A549 (cell line): ENCODE measurements around the gene PSPN. TPM values are rescaled to one million over a fixed set of nuclear protein-coding genes. Genes with fewer than 3 reads are reported as not detected.

Experiments used
- ATAC-seq, 2 experiments: fragments of 200-7000 bp in 1 of 2; fragments of >200 bp in 1 of 2; cut with Nextera tagmentation in 1 of 2; cut with Tn5 transposase in 1 of 2; 3 replicates each; pipeline versions ENCODE4 v1.8.0 to v1.9.1; 2018 to 2020; ENCODE audit warnings: mild to moderate bottlenecking in 1 of 2, moderate library complexity in 1 of 2
- CTCF ChIA-PET: fragments of 300-600 bp; sonication (Branson Sonifier 250); formaldehyde crosslinking; extraction: SDS; loops from one replicate; lab custom pipeline; 2021; ENCODE audit warnings: antibody characterized with exemption, inconsistent platforms; lab: Yijun Ruan, JAX
- POLR2A ChIA-PET: fragments of 350-600 bp; formaldehyde crosslinking; extraction: SDS; loops from one replicate; lab custom pipeline; 2021; ENCODE audit warnings: antibody characterized with exemption, inconsistent platforms; lab: Yijun Ruan, JAX
- DNase-seq, 2 experiments: peaks; one replicate each; pipeline versions ENCODE4 v3.0.0 to v3.0.0-alpha.2; 2011 to 2016; ENCODE audit warnings: low read depth in 1 of 2, low spot score in 1 of 2
- FAIRE-seq: peaks from 2 replicates; lab custom pipeline; 2011; peaks lifted over from hg19 to GRCh38; lab: Jason Lieb, UNC
- H3K27ac ChIP-seq, 2 experiments: fragments of >200 bp; sonication (Bioruptor Twin); formaldehyde crosslinking; 3 replicates each; pipeline ENCODE4 v1.5.1; 2016 to 2017
- H3K4me1 ChIP-seq: fragments of >200 bp; sonication (Bioruptor Twin); formaldehyde crosslinking; 3 replicates; pipeline ENCODE4 v1.6.1; 2016
- H3K4me2 ChIP-seq: fragments of >200 bp; sonication (Bioruptor Twin); formaldehyde crosslinking; 3 replicates; pipeline ENCODE4 v1.6.1; 2016
- H3K4me3 ChIP-seq: fragments of >200 bp; sonication (Bioruptor Twin); formaldehyde crosslinking; 3 replicates; pipeline ENCODE4 v1.5.1; 2016
- H3K9me3 ChIP-seq: fragments of >200 bp; sonication (Bioruptor Twin); formaldehyde crosslinking; 3 replicates; pipeline ENCODE4 v1.6.1; 2016
- BCL3 ChIP-seq: fragments of >200 bp; sonication (Bioruptor Twin); formaldehyde crosslinking; IDR thresholded peaks from 3 replicates; pipeline ENCODE4 v1.6.1; 2016
- CBX2 ChIP-seq: fragments of 200-600 bp; sonication (generic); IDR thresholded peaks from 2 replicates; pipeline ENCODE4 v1.6.1; 2016; ENCODE audit warnings: low read depth, mild to moderate bottlenecking, borderline replicate concordance
- CEBPB ChIP-seq, 2 experiments: fragments of >200 bp in 1 of 2; sonication (Bioruptor Twin) in 1 of 2; formaldehyde crosslinking in 1 of 2; IDR thresholded peaks; 2 replicates each; pipeline ENCODE4 v1.6.1; 2012 to 2016
- E2F6 ChIP-seq: IDR thresholded peaks from 2 replicates; pipeline ENCODE4 v1.6.1; 2012; ENCODE audit warnings: low read depth, borderline replicate concordance
- EHF ChIP-seq: fragments of 250-450 bp; sonication (Bioruptor Pico); IDR thresholded peaks from 2 replicates; pipeline ENCODE4 v1.5.0; 2020; ENCODE audit warnings: mild to moderate bottlenecking
- EHMT2 ChIP-seq: fragments of 200-600 bp; sonication (generic); IDR thresholded peaks from 2 replicates; pipeline ENCODE4 v1.6.1; 2016; ENCODE audit warnings: antibody characterized with exemption, low read depth, mild to moderate bottlenecking, moderate library complexity
- EP300 ChIP-seq, 2 experiments: fragments of >200 bp; sonication (Bioruptor Twin); formaldehyde crosslinking; IDR thresholded peaks; 2 replicates in 1 of 2; 3 replicates in 1 of 2; pipeline ENCODE4 v1.6.1; 2016 to 2017
- ESRRA ChIP-seq: fragments of 150-350 bp; IDR thresholded peaks from 2 replicates; pipeline ENCODE4 v1.6.1; 2014; ENCODE audit warnings: mild to moderate bottlenecking, low read length, borderline replicate concordance
- HOXA7 ChIP-seq: fragments of 250-450 bp; sonication (Bioruptor Pico); IDR thresholded peaks from 2 replicates; pipeline ENCODE4 v1.5.0; 2020; ENCODE audit warnings: mild to moderate bottlenecking, moderate library complexity
- MAFK ChIP-seq: fragments of 450-650 bp; IDR thresholded peaks from 2 replicates; pipeline ENCODE4 v1.6.1; 2014; ENCODE audit not compliant: partially characterized antibody
- MAX ChIP-seq: IDR thresholded peaks from 2 replicates; pipeline ENCODE4 v1.6.1; 2012
- PBX3 ChIP-seq: IDR thresholded peaks from 2 replicates; pipeline ENCODE4 v1.6.1; 2012
- PHF8 ChIP-seq: fragments of 200-600 bp; sonication (generic); IDR thresholded peaks from 2 replicates; pipeline ENCODE4 v1.6.1; 2016; ENCODE audit warnings: low read depth, mild to moderate bottlenecking, antibody characterized with exemption, moderate library complexity, borderline replicate concordance
- RAD21 ChIP-seq, 2 experiments: fragments of >200 bp in 1 of 2; sonication (Bioruptor Twin) in 1 of 2; formaldehyde crosslinking in 1 of 2; IDR thresholded peaks in 1 of 2; conservative IDR thresholded peaks in 1 of 2; 2 replicates in 1 of 2; 3 replicates in 1 of 2; pipeline ENCODE4 v1.6.1; 2012 to 2018; ENCODE audit warnings: inconsistent platforms in 1 of 2
- RCOR1 ChIP-seq: fragments of 150-350 bp; IDR thresholded peaks from 2 replicates; pipeline ENCODE4 v1.6.1; 2014; ENCODE audit warnings: antibody characterized with exemption, low read length, low read depth
- REST ChIP-seq: fragments of 200-600 bp; sonication (generic); IDR thresholded peaks from 2 replicates; pipeline ENCODE4 v1.6.1; 2016; ENCODE audit warnings: antibody characterized with exemption, mild to moderate bottlenecking, moderate library complexity
- TFCP2L1 ChIP-seq: fragments of 250-450 bp; sonication (Bioruptor Pico); IDR thresholded peaks from 2 replicates; pipeline ENCODE4 v1.5.0; 2021; ENCODE audit warnings: mild to moderate bottlenecking
- ZC3H11A ChIP-seq: fragments of 450-650 bp; IDR thresholded peaks from 2 replicates; pipeline ENCODE4 v1.6.1; 2014; ENCODE audit warnings: antibody characterized with exemption, mild to moderate bottlenecking
- ZFP36 ChIP-seq: fragments of 450-650 bp; IDR thresholded peaks from 2 replicates; pipeline ENCODE4 v1.6.1; 2014; ENCODE audit warnings: borderline replicate concordance; ENCODE audit not compliant: partially characterized antibody
- ZNF302 ChIP-seq: fragments of 250-450 bp; sonication (Bioruptor Pico); IDR thresholded peaks from 2 replicates; pipeline ENCODE4 v1.9.0; 2021; ENCODE audit warnings: inconsistent platforms, mild to moderate bottlenecking, moderate library complexity
- ZSCAN20 ChIP-seq: fragments of 250-450 bp; sonication (Bioruptor Pico); IDR thresholded peaks from 2 replicates; pipeline ENCODE4 v1.8.0; 2022; ENCODE audit warnings: mild to moderate bottlenecking, moderate library complexity
- WGBS: methylation state at CpG from one replicate; pipeline ENCODE4 v1.1.6; 2017; ENCODE audit errors: missing lambda C conversion rate; 5-methylcytosine and 5-hydroxymethylcytosine counted together
- polyA plus RNA-seq, 4 experiments: library from polyadenylated mRNA; depleted of rRNA in 3 of 4; stranded (reverse); fragments of >200 nt; fragmentation: RNase III in 1 of 4; extraction: RNeasy Plus Mini Kit Qiagen cat#74134 plus additional on column Dnase treatment in 1 of 4; gene quantifications; 2 replicates in 3 of 4; 3 replicates in 1 of 4; pipeline ENCODE4 v1.2.3, GENCODE V29; 2011 to 2017

The PSPN gene
- polyA plus RNA-seq, 2 of the 4 experiments (the other 2 are of a cell fraction): 0.34 to 0.71 TPM

GRCh38 chr19:6414793-6415590, 39.3 kb upstream of the PSPN start:
- H3K4me2 ChIP-seq: no peak overlapping the region
- ATAC-seq (no peak), FAIRE-seq (no peak), DNase-seq (no peak)
- ChIA-PET POLR2A (no interaction called here), CTCF (interaction anchor here (1.2 kb wide), 1 partner anchor 196 kb away, joined by 3 read pairs; no protein-coding TSS in a partner anchor)
- H3K9me3 ChIP-seq: no peaks in the 10 kb centered on the region
- 90% methylated on average over 23 of the region's 47 CpGs for whole genome bisulfite sequencing
- no peak overlapping the region for H3K27ac ChIP-seq
- TF ChIP-seq CBX2 (no peak), EHMT2 (no peak), EHF (CRISPR knock-in tag) (no peak), MAX (no peak), TFCP2L1 (CRISPR knock-in tag) (no peak)
- no peak overlapping the region for H3K4me3 ChIP-seq
- H3K4me1 ChIP-seq: no peaks in the 10 kb centered on the region

GRCh38 chr19:6413721-6414643, 38.2 kb upstream of the PSPN start:
- 92% methylated on average over 39 of the region's 42 CpGs for WGBS
- DNase-seq (no peak), FAIRE-seq (no peak), ATAC-seq (no peak)
- ChIA-PET POLR2A (no interaction called here), CTCF (no interaction called here)
- H3K4me2 ChIP-seq: no peak overlapping the region
- H3K4me3 ChIP-seq: no peak overlapping the region
- no peaks in the 10 kb centered on the region for H3K9me3 ChIP-seq
- H3K27ac ChIP-seq: no peak overlapping the region
- no peaks in the 10 kb centered on the region for H3K4me1 ChIP-seq
- TF ChIP-seq RCOR1 (no peak), ESRRA (no peak), ZNF302 (CRISPR knock-in tag) (no peak), ZFP36 (no peak), ZC3H11A (no peak), CEBPB (IDR thresholded peaks at IDR 0.05) (no peak), BCL3 (no peak)

- WGBS: 95% methylated on average over 10 of the region's 10 CpGs
- no peaks in the 10 kb centered on the region for H3K9me3 ChIP-seq
- no peak overlapping the region for H3K4me2 ChIP-seq
- POLR2A ChIA-PET: no interaction called here
- FAIRE-seq (no peak), ATAC-seq (no peak), DNase-seq (no peak)
- CTCF ChIA-PET: no interaction called here
- H3K27ac ChIP-seq: no peak overlapping the region
- no peak overlapping the region for H3K4me3 ChIP-seq
- no peaks in the 10 kb centered on the region for H3K4me1 ChIP-seq
- TF ChIP-seq PBX3 (no peak), MAFK (no peak), ESRRA (no peak), EP300 (IDR thresholded peaks at IDR 0.05) (no peak), RAD21 (conservative IDR thresholded peaks at IDR 0.05 in 1 of 2, IDR thresholded peaks at IDR 0.05 in 1 of 2) (no peak), E2F6 (no peak), BCL3 (no peak), RCOR1 (no peak), ZSCAN20 (no peak), REST (no peak), TFCP2L1 (CRISPR knock-in tag) (no peak), PHF8 (no peak), HOXA7 (CRISPR knock-in tag) (no peak)
These were observed 37.6 kb upstream of the PSPN start for GRCh38 chr19:6413291-6413690.
